ENCODE results near the gene DRC3.
"Not testable (repeated sequence)": the region's sequence is repeated elsewhere in the genome, so short reads cannot be mapped to it uniquely, and the experiment has no call there.

The DRC3 gene

DNA sequence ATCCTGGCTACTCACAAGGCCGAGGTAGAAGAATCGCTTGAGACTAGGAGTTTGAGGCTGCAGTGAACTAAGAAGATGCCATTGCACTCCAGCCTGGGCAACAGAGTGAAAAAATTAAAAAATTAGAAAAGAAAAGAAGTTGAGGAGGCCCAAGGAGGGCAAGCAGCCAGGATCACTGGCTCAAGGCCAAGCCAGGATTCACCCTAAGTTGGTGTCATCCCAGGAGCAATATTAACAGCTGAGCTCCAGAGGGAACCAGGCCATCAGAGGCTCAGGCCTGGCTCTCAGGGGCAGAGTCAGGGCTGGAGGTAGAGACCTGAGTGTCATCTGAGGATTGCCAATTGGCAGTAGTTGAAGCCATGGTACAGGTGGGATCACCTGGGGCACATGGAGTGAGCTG is 20.7 kb downstream of the DRC3 start:
- no peak for DNase-seq (ENCODE audit: low read depth)
- TF ChIP-seq, protein P1, sequence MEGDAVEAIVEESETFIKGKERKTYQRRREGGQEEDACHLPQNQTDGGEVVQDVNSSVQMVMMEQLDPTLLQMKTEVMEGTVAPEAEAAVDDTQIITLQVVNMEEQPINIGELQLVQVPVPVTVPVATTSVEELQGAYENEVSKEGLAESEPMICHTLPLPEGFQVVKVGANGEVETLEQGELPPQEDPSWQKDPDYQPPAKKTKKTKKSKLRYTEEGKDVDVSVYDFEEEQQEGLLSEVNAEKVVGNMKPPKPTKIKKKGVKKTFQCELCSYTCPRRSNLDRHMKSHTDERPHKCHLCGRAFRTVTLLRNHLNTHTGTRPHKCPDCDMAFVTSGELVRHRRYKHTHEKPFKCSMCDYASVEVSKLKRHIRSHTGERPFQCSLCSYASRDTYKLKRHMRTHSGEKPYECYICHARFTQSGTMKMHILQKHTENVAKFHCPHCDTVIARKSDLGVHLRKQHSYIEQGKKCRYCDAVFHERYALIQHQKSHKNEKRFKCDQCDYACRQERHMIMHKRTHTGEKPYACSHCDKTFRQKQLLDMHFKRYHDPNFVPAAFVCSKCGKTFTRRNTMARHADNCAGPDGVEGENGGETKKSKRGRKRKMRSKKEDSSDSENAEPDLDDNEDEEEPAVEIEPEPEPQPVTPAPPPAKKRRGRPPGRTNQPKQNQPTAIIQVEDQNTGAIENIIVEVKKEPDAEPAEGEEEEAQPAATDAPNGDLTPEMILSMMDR (conservative IDR thresholded peaks at IDR 0.05; ENCODE audit: low read depth, low read length), result no peak
- H3K4me3 ChIP-seq (ENCODE audit: low read depth, low read length), result no peak overlapping the region

DNA sequence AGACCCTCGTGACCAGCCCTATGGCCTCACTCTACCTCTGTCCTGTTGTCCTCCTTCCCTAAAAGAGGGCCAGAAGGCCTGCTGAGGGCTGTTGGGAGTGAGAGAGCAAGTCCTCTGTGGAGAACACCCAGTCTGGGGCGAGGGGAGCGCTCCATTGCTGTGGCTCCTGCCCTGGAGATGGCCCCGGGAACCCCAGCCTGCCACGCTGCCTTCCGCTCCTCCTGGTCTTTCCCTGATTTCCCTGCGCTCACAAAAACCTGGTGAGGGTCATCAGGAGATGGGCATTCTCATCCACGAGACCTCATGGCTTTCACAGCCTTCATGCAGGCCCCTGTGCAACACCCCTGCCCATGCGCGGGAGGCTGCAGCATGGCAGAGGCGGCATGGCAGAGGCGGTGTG is 21.2 kb downstream of the DRC3 start:
- TF ChIP-seq, protein P1 (conservative IDR thresholded peaks at IDR 0.05; ENCODE audit: low read depth, low read length), result no peak
- DNase-seq (ENCODE audit: low read depth), result no peak
- H3K4me3 ChIP-seq (ENCODE audit: low read depth, low read length), result no peak overlapping the region

DNA sequence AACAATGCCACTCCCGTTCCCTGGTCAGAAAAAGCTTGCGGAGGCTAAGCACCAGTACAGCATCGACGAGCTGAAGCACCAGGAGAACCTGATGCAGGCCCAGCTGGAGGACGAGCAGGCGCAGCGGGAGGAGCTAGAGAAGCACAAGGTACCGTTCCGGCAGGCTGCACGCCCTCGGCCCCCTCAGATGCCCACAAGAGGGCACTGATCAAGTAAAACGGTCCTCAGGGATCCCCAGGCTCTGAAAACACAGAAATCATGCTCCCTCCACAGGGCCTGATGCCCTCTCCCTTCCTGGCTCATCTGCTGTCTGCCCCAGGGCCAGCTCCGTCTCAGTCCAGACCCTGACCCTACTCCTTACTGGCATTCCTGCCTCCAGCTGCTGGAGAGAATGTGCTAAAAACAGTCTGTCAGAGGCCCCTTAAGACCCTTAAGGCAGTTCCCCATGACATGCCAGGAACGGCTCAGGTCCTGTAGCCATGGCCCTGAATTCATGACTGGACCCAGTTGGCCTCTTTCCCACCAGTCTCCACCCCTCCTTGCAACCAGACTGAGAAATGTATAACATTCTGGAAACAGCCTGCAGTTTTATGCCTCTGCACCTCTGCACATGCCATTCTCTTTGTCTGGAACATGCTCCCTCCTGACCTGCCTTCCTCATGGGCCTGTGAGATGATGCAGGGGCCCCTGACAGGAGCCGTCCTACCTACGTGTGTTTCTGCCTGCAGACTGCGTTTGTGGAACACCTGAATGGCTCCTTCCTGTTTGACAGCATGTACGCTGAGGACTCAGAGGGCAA is 21.8 kb downstream of the DRC3 start:
- DNase-seq (ENCODE audit: low read depth), result peak; percentile 45
- H3K4me3 ChIP-seq (ENCODE audit: low read depth, low read length), result no peak overlapping the region
- TF ChIP-seq, protein P1 (conservative IDR thresholded peaks at IDR 0.05; ENCODE audit: low read depth, low read length), result peak; percentile 51

DNA sequence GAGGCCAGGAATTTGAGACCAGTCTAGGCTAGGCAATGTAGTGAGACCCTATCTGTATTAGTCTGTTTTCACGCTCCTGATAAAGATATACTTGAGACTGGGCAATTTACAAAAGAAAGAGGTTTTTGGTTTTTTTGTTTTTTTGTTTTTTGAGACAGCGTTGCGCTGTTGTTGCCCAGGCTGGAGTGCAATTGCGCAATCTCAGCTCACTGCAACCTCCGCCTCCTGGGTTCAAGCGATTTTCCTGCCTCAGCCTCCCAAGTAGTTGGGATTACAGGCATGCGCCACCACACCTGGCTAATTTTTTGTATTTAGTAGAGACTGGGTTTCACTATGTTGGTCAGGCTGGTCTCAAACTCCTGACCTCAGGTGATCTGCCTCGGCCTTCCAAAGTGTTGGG is 23.2 kb downstream of the DRC3 start:
- H3K4me3 ChIP-seq (ENCODE audit: low read depth, low read length); DNase-seq (ENCODE audit: low read depth): not testable (repeated sequence)

DNA sequence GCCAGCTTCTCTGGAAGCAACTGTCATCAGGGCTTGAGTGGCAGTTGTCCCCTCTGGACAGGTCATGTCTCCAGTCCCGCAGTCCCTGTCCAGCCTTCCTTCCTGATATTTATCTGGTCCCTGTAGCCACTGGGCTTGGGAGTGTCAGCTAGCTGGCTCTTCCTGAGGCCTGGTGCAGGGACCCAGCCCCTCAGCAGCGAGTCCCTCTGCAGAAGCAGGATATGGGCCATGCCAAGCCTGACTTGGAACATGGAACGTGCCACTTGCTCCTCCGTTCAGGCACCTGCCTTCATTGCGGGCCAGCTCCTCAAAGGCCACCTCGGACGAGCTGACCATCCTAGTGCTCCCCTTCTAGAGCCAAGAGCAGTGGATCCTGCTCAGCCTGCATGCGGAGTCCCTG is 26.3 kb downstream of the DRC3 start:
- DNase-seq (ENCODE audit: low read depth), result no peak
- H3K4me3 ChIP-seq (ENCODE audit: low read depth, low read length), result no peak overlapping the region
- TF ChIP-seq, protein P1 (conservative IDR thresholded peaks at IDR 0.05; ENCODE audit: low read depth, low read length), result no peak

DNA sequence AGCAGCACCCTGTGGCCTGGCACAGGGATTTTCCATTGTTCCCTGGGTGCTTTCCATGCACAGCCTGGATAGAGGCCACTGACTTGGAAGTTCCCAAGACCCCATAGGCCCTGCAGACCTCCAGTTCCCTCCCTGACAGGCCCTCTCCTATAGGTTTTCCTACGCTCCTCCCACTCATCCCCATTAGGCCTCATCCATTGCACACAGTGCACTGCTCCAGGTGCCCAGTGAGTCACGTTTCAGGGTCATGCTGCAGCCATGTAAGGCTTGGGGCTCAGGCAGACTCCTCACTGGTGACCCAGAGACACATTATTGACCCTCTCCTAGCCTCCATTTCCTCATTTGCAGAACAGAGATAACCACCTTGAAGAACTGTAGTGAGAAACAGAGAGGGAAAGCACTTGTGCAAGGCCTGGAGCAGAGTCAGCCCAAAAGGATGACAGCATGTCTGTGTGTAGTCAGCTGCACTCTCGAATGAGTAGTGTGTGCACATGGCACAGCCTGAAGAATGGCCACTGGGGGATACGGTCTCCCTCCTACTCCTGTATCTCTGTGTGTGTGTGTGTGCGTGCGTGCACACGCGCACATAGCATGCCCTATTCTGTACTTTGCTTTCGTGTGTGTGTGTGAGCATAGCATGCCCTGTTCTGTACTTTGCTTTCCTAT is 26.8 kb downstream of the DRC3 start:
- no peak overlapping the region for H3K4me3 ChIP-seq (ENCODE audit: low read depth, low read length)
- TF ChIP-seq, protein P1 (conservative IDR thresholded peaks at IDR 0.05; ENCODE audit: low read depth, low read length), result no peak
- DNase-seq (ENCODE audit: low read depth), result peak; percentile 23

DNA sequence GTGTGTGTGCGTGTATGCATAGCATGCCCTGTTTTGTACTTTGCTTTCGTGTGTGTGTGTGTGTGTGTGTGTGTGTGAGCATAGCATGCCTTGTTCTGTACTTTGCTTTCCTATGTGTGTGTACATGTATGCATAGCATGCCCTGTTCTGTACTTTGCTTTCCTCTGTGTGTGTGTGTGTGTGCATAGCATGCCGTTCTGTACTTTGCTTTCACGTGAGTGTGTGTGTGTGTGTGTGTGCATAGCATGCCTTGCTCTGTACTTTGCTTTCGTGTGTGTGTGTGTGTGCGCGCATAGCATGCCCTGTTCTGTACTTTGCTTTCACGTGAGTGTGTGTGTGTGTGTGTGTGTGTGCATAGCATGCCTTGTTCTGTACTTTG is 27.4 kb downstream of the DRC3 start:
- DNase-seq (ENCODE audit: low read depth), result no peak
- TF ChIP-seq, protein P1 (conservative IDR thresholded peaks at IDR 0.05; ENCODE audit: low read depth, low read length), result no peak
- no peak overlapping the region for H3K4me3 ChIP-seq (ENCODE audit: low read depth, low read length)
